Brain pericyte (primary cell): ENCODE data around the gene SPP1.
"Not testable (repeated sequence)": the region's sequence is repeated elsewhere in the genome, so short reads cannot be mapped to it uniquely, and the experiment has no call there.

Experiments used
- DNase-seq: peaks from one replicate; pipeline ENCODE4 v3.0.0-alpha.2; 2012; ENCODE audit warnings: low read depth, low spot score

Gene SPP1

GRCh38 chr4:87986508-87986907 lies 11.0 kb downstream of the SPP1 start:
- no peak for DNase-seq

- no peak for DNase-seq
These were observed 14.3 kb downstream of the SPP1 start for GRCh38 chr4:87989765-87990164.

- no peak for DNase-seq
These were observed 19.9 kb downstream of the SPP1 start for GRCh38 chr4:87995435-87995834.

GRCh38 chr4:87999191-87999691 lies 23.7 kb downstream of the SPP1 start:
- not testable (repeated sequence) for DNase-seq

- no peak for DNase-seq
These were observed 26.4 kb downstream of the SPP1 start for GRCh38 chr4:88001871-88002270.

- DNase-seq: no peak
These were observed 27.3 kb downstream of the SPP1 start for GRCh38 chr4:88002786-88003185.

- DNase-seq: no peak
These were observed 27.7 kb downstream of the SPP1 start for GRCh38 chr4:88003261-88003660.

GRCh38 chr4:88005076-88005475 lies 29.6 kb downstream of the SPP1 start:
- no peak for DNase-seq

GRCh38 chr4:88005946-88006345 lies 30.4 kb downstream of the SPP1 start:
- no peak for DNase-seq

GRCh38 chr4:88006956-88007303 lies 31.4 kb downstream of the SPP1 start:
- no peak for DNase-seq

- no peak for DNase-seq
These were observed 32.0 kb downstream of the SPP1 start, which contains the start of gene PKD2 for GRCh38 chr4:88007304-88008121. Gene PKD2 (plus strand): TSS chr4:88007635. CDS start chr4:88007734, 99 bp downstream.

GRCh38 chr4:88008122-88008742 lies 32.7 kb downstream of the SPP1 start:
- no peak for DNase-seq

GRCh38 chr4:88008743-88009171 lies 33.2 kb downstream of the SPP1 start:
- no peak for DNase-seq

- no peak for DNase-seq
These were observed 34.4 kb downstream of the SPP1 start for GRCh38 chr4:88009871-88010270.

- DNase-seq: no peak
These were observed 35.5 kb downstream of the SPP1 start for GRCh38 chr4:88010966-88011365.

GRCh38 chr4:88012647-88013046 lies 37.1 kb downstream of the SPP1 start:
- DNase-seq: no peak

GRCh38 chr4:88014386-88014905 lies 38.9 kb downstream of the SPP1 start:
- DNase-seq: no peak

- DNase-seq: no peak
These were observed 40.3 kb downstream of the SPP1 start for GRCh38 chr4:88015659-88016295.

GRCh38 chr4:88017516-88018297 lies 42.2 kb downstream of the SPP1 start:
- peak; percentile 59 for DNase-seq

GRCh38 chr4:88018466-88018865 lies 43.0 kb downstream of the SPP1 start:
- no peak for DNase-seq

- no peak for DNase-seq
These were observed 46.3 kb downstream of the SPP1 start for GRCh38 chr4:88021824-88022223.
